GM21619 (cell line): ENCODE measurements around the gene PTPRN2.

Experiments used
- ATAC-seq: cut with Tn5 transposase; IDR thresholded peaks from one replicate; pipeline ENCODE4 v1.9.1; 2021; ENCODE audit not compliant: unreplicated experiment

The PTPRN2 gene

DNA sequence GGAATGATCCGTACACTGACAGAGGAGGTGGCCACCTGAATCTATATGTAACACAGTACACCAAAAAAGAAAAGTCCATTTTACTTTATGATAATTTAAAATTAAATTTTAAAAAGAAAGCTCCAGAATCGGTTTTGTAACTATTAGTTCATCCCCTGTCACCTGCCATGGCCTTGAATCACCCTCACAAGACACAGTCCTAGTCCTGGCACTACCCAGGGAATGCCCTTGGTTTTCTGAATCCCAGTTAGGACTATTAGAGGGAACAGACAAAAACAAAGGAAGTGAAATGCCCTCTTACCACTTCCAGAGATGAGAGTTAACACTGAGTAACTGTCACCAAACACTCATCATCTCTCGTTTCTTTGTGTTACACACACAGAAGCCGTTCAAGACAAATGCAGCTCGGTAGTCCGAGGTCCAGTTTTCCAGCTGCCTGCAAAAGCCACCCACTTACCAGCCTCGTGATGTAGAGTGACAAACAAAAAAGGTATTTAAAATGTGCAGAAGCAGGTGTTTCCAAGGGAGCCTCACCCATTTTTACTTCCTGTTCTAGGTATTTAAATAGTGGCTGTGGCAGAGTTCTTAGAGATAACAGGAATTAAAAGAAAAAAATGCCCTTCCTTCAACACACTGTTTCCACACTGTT is 6.1 kb downstream of the PTPRN2 start:
- ATAC-seq, result no peak

DNA sequence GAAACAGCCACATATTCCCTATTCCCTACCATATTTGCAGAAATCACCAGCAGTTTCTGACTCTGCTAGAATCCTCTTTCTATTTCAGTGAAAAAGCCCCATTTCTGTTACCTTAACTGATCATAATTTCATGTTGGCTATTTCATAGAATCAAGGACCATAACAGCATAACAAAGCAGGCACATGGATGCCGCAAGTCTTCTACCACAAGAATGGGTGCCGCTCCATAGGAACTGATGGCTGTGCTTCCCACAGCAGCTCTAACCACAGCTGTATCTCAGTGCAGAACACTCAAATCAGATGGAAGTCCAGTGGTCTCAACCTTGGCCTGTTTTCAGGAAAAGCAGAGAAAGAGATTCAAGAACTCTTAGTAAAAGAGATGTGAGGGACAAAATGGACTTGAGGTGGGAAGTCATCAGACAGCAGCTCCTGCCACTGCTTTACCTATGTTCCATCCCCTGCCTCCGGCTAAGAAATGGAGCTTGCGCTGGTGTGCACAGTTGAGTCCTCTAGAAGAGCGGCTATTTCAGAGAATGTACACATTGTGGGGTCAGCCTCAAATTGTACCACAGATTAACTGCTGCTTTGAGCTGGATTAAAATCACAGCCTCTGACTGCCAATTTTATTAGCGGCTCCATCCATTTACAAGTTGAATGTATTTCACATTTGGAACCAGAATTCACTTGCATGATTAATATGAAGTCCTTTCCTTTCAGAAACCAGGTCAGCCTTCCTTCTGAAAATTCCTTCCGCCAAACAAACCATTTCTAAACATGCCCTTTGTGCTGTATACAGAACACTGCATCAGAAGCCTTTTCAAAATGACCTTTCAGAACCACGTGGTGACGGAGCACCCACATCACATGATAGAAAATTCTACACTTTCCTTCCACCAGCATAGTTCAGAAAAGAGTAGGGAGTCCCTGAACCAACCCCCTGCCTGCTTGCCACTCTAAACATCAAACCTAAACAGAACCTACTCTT is 7.7 kb downstream of the PTPRN2 start:
- ATAC-seq, result no peak

DNA sequence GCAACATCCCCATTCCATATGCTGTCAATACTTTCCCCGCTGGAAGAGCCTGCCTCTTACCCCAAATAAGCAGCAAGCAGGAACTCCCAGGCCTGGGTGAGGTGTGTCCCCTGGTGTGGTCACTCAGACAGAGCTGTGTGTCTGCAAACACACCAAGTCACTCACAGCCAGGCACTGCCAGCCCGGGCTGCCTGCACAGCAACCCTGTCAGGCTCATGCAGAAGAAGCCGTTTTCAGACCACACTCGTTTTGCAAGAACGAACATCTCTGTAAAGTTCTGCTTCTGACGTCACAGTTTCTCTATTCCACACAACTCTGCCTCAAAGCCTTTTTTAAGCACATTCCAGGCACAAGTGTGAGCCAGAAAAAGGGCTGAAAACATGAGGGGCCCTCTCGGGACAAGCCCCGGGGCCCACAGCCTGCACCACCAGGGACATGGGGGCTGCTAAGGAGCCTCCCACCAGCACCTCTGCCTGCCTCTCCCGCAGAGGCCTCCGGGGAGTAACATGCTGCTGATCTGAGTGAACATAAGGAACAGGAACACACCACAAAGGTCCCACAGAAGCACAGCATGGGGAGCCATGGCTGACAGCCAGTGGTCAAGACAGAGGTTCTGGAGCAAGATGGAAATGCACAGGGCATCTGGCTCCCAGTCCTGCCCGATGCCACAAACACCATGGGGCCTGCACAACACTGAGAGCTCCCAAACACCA is 11.4 kb downstream of the PTPRN2 start:
- no peak for ATAC-seq

DNA sequence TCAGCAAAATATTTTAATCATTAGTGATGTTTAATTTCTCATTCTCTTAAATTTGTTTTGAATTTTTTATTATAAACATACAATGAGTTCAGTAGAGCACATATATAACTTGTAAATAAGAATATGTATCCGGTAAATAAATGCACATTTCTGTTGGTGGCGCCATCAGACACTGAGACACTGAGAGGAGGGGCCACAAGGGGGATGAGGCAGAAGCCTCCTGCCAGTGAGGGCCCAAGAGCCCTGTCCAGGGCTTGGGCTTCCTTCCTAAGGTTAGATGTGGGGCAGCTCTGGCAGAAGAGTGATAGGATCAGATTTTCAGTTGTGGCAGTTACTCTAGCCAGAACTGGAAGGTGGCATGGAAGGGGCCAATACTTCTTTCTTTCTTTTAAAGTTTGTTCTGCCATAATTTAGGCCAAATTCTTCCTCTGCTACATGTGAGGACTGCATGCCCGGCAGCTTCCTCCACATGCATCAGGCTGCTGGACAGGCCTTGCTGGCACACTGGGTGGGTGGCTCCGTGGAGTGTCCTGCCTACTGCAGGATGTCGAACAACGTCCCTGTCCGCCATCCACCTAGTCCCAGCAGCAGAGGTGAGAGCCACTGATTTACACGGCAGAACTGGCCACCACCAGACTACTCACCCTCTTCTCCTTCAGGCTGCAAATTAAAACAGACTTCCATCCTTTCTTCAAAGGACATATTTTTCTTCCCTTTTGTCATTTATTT is 13.2 kb downstream of the PTPRN2 start:
- no peak for ATAC-seq

DNA sequence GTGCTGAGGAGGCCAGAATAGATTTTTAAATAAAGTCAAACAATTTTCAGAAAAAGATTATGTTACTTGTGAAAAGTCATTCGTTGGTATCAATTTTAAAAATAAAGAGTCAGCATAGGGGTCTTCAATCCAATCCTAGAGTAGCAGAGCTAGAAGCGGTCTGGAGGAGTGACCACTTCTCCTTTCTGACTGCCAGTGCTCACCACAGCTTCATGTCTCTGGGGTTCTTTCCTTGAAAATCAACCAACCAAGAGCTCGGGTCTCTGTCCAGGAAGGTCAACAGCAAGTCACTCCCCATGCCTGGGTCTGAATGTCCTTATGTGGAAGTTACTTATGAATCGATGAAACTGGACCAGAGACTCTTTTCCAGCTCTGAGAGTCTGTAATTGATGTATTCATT is 14.3 kb downstream of the PTPRN2 start:
- no peak for ATAC-seq

DNA sequence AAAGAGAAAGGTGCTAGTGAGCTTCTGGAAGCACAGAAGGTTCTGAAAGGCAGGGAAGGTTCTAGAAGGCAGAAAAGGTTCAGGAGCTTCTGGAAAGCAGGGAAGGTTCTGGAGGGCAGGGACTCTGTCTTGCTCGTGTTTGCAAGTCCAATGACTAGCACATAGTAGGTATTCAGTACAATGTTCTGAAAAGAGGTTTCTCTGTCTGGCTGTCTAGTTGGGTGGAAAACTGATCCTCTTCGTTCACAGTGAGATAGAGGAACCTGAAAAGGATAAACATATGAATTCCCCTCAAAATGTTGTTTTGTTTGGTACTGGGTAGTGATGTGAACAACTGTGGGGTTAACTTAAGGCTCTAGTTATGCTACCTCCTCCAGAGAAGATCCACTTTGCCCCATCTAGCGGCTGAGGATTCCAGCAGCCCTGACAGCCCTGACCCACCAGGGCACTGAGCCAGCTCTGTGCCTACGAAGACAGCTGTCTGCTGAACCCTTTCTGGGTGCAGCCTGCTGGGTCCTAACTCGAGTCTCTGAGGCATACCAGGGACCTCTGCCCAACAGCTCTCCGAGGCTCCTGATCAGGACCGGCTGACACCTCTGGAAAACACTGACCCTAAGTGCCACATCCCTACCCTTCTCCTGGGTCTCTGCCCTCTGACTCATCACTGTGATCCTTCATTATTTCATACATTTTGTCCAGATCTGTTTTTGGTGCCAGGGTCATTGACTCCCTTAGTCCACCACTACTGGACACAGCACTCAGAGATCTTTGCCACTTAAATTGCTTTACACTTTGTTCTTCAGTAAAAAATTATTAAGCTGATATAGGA is 15.4 kb downstream of the PTPRN2 start:
- ATAC-seq, result no peak

GRCh38 chr7:158570449-158571170 is 17.0 kb downstream of the PTPRN2 start:
- ATAC-seq, result no peak

GRCh38 chr7:158569858-158570323 is 17.7 kb downstream of the PTPRN2 start:
- no peak for ATAC-seq

DNA sequence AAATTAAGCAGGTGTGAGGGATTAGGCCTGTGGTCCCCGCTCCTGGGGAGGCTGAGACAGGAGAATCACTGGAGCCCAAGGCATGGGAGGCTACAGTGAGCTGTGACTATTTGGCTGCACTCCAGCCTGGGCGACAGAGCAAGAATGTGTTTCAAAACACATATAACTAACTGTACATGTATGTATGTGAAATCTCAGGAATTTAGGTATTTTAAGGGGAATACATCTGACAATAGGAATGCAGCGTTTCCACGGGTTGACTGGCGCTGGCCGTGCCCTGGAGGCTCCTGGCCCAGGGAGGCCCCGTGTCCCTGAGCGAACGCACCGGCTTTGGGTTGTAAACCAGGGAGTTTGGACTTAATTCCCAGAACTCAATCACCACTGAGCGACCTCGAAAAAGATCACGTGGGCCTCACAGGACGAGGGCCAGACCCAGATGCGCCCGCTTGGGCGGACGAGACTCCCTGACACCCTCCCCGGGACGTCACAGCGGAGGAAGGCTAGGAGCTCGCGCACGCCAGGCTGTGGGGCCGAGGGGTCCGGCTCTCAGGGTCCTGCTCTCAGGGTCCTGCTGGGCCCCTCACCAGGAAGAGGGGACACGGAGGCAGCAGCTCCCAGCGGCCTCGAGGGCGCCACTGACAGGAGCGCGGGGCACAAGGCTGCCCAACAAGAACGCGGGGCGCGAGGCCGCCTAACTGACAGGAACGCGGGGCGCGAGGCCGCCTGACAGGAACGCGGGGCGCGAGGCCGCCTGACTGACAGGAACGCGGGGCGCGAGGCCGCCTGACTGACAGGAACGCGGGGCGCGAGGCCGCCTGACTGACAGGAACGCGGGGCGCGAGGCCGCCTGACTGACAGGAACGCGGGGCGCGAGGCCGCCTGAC is 18.4 kb downstream of the PTPRN2 start:
- no peak for ATAC-seq

- no peak for ATAC-seq
Measured at GRCh38 chr7:158567153-158567603, 20.4 kb downstream of the PTPRN2 start.

- no peak for ATAC-seq
Measured at GRCh38 chr7:158564663-158565035, 23.0 kb downstream of the PTPRN2 start.

- no peak for ATAC-seq
Measured at GRCh38 chr7:158563911-158564662, 23.5 kb downstream of the PTPRN2 start.

GRCh38 chr7:158563051-158563450 is 24.6 kb downstream of the PTPRN2 start:
- no peak for ATAC-seq

DNA sequence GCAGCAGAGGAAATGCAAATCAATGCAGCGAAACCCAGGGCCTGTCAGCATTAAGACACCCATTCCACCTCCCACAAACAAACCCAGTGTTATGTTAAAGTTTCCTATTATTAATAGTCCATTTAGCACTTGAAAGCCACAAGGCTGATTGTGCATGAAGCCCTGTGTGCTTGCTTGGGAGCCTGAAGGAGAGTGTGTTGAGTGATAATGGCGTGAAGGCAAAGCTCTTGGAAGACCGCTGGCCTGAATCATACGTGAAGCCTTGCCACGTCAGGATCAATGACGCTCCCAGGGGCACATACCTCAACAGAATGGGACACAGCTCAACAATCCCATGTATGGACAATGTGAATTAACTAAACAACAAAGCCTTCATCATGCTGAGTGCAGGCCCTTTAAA is 25.1 kb downstream of the PTPRN2 start:
- no peak for ATAC-seq

DNA sequence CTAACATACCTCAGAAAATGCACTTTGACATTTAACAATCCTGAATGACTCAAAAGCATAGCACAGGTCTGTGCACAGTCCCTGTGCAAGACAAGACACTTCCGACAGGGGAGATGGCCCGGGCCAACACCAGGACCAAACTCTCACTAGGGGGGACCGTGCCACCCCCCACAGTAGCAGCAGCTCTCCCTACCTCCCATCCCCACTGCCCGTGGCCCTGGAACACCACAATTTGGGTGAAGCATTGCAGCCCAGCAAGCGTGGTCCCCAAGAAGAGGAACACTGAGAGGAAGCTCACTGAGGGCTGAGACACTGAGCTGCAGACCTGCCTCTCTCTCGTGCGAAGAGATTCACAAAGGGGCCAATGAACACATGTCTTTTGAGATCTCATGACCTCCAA is 26.0 kb downstream of the PTPRN2 start:
- no peak for ATAC-seq

- no peak for ATAC-seq
Measured at GRCh38 chr7:158560386-158560785, 27.2 kb downstream of the PTPRN2 start.

GRCh38 chr7:158559356-158559755 is 28.3 kb downstream of the PTPRN2 start:
- no peak for ATAC-seq

DNA sequence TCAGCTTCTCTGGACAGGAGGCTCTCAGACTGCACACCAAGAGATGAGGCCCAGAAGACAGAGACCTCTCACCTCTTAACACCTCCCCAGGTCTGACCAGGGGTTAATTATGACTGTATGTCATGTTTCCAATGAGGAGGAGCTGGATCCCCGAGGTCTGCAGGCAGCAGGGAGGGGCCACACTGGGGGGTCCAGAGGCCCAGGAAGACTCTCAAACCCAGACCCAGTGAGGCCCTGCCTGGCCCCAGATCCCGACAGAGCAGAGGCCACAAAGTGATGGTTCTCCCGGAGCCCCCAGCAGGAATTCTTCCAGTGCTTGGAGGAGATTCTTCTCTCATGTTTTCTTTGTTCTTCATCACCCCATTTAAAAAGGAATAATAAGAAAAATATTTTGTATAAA is 28.8 kb downstream of the PTPRN2 start:
- no peak for ATAC-seq
